Progenitor cell of endocrine pancreas (in vitro differentiated cells): ENCODE results near the gene MLH3. TPM values are rescaled to one million over a fixed set of nuclear protein-coding genes. Genes with fewer than 3 reads are reported as not detected.

Source experiments
- DNase-seq: peaks from one replicate; pipeline ENCODE4 v3.0.0; 2021; ENCODE audit warnings: low spot score; ENCODE audit not compliant: unreplicated experiment
- H3K27ac Mint-ChIP-seq: 2 replicates; pipeline ENCODE4 v1.8.0; 2021; ENCODE audit warnings: mild to moderate bottlenecking, moderate library complexity, mixed read lengths
- H3K27me3 Mint-ChIP-seq: 2 replicates; pipeline ENCODE4 v1.8.0; 2021; ENCODE audit warnings: mixed read lengths
- H3K36me3 Mint-ChIP-seq: 2 replicates; pipeline ENCODE4 v1.8.0; 2022; ENCODE audit warnings: mixed read lengths; ENCODE audit not compliant: insufficient read depth
- H3K4me1 Mint-ChIP-seq: 2 replicates; pipeline ENCODE4 v1.8.0; 2021; ENCODE audit warnings: low read depth, mixed read lengths
- H3K4me3 Mint-ChIP-seq: 2 replicates; pipeline ENCODE4 v1.8.0; 2021; ENCODE audit warnings: low read depth, mild to moderate bottlenecking, moderate library complexity, mixed read lengths
- H3K9me3 Mint-ChIP-seq: 2 replicates; pipeline ENCODE4 v1.8.0; 2021; ENCODE audit warnings: low read depth, mixed read lengths
- total RNA-seq: library from RNA; stranded (reverse); gene quantifications from 2 replicates; pipeline ENCODE4 v1.2.1, GENCODE V29; 2021
- TF ChIP-seq, protein P1 (sequence below): fragments of 200-600 bp; sonication (generic); IDR thresholded peaks from one replicate; pipeline ENCODE4 v1.5.0; 2021; ENCODE audit warnings: antibody characterized with exemption, mild to moderate bottlenecking; ENCODE audit not compliant: unreplicated experiment

Gene MLH3
- total RNA-seq, 1 donor from 2014 or later, result 30.8 TPM

DNA sequence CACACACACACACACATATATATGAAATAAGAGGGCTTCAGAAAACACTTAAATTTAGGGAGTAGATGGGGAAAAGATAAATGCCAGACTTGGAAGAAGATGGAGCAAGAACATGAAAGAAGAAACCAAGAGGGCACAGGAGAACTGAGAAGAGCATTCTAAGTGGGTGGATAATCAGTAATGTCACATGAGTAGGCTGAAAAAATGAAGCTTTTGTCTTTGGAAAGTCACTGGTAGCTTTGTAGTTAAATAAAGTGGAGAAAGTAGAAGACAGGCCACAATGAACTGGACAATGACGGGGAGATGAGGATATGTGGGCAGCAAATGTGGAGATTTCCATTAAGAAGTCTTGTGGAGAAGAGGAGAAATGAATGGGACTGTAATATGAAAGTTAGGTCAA is 15.9 kb upstream of the MLH3 start:
- DNase-seq, result no peak
- Mint-ChIP-seq H3K36me3 (no peaks in the 10 kb centered on the region), H3K9me3 (no peaks in the 10 kb centered on the region), H3K27ac (no peak overlapping the region), H3K4me3 (no peak overlapping the region), H3K27me3 (no peaks in the 10 kb centered on the region), H3K4me1 (peaks cover 19% of the 10 kb centered on the region)
- TF ChIP-seq, protein P1, sequence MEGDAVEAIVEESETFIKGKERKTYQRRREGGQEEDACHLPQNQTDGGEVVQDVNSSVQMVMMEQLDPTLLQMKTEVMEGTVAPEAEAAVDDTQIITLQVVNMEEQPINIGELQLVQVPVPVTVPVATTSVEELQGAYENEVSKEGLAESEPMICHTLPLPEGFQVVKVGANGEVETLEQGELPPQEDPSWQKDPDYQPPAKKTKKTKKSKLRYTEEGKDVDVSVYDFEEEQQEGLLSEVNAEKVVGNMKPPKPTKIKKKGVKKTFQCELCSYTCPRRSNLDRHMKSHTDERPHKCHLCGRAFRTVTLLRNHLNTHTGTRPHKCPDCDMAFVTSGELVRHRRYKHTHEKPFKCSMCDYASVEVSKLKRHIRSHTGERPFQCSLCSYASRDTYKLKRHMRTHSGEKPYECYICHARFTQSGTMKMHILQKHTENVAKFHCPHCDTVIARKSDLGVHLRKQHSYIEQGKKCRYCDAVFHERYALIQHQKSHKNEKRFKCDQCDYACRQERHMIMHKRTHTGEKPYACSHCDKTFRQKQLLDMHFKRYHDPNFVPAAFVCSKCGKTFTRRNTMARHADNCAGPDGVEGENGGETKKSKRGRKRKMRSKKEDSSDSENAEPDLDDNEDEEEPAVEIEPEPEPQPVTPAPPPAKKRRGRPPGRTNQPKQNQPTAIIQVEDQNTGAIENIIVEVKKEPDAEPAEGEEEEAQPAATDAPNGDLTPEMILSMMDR, result no peak

DNA sequence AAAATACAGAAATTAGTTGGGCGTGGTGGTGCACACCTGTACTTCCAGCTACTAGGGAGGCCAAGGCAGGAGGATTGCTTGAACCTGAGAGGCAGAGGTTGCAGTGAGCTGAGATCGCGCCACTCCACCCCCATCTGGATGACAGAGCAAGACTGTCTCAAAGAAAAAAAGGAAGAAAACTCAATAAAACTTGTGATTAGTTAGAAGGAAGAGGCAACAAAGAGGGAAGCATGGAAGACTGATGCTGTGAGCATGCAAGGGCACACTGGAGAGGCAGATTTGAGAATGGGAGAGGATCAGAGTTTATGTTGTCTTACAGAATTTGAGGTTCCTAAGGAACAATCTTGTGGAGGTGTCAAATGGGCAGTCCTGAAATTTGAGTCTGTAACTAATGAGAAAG is 15.4 kb upstream of the MLH3 start:
- Mint-ChIP-seq H3K36me3 (no peaks in the 10 kb centered on the region), H3K4me1 (peaks cover 19% of the 10 kb centered on the region), H3K9me3 (no peaks in the 10 kb centered on the region), H3K4me3 (no peak overlapping the region), H3K27me3 (no peaks in the 10 kb centered on the region), H3K27ac (no peak overlapping the region)
- DNase-seq, result no peak
- TF ChIP-seq, protein P1, result no peak

DNA sequence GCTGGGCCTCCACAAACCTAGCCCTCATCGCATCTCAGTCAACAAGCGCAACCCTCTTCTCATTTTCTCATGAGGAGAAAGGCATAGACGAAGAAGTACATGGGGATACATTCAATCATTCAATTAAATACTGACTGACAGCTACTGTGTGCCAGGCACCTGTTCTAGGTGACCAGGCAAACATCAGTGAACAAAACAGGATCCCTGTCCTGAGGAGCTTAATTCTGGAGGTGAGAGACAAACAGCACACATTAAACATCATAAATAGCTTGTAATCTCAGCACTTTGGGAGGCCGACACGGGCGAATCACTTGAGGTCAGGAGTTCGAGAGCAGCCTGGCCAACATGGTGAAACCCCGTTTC is 12.9 kb upstream of the MLH3 start:
- H3K4me3 Mint-ChIP-seq, result peak overlapping the region; percentile 97
- H3K9me3 Mint-ChIP-seq, result no peaks in the 10 kb centered on the region
- TF ChIP-seq, protein P1, result no peak
- H3K4me1 Mint-ChIP-seq, result peaks cover 10% of the 10 kb centered on the region
- H3K27me3 Mint-ChIP-seq, result no peaks in the 10 kb centered on the region
- peak overlapping the region; percentile 81 for H3K27ac Mint-ChIP-seq
- peaks cover 13% of the 10 kb centered on the region for H3K36me3 Mint-ChIP-seq
- no peak for DNase-seq

DNA sequence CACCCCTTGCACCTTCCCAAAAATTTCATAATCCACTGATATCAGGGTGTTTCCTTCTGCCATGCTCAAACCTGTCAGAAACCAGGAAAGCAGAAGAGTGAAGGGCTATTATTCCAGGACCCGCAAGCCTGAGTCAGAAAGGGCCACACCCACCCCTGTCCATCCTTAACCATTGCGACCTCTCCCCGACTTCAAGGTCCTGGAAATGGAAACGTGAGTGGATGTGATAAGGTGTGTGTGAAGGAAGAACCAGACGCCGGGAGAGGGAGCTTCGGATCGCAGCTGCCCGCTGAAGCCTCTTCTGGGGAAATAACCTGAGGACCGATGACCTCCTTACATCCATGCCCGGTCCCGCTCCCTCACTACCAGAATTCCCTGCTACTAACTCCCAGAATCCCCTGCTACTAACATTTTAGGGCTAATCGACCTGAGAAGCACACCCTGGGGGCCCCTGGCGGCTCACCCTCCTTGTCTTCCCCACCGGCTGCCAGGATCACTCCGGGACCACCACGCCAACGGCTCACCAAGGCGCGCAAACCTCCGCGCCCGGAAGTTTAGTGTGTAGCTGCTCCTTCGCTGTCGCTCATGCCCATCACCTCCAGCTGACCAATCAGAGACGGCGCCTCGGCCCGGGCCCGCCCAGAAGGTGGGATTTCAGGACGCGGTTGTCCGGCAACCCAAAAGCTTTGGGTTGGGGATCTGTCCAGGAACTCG is 12.4 kb upstream of the MLH3 start, which contains the start of gene ACYP1:
TSS of gene ACYP1 (minus strand) at position 534 of the 714 bp plus-strand sequence. CDS start at position 63, 471 bp downstream.
- Mint-ChIP-seq H3K27me3 (no peaks in the 10 kb centered on the region), H3K9me3 (no peaks in the 10 kb centered on the region), H3K36me3 (peaks cover 14% of the 10 kb centered on the region), H3K4me1 (peaks cover 11% of the 10 kb centered on the region), H3K27ac (peak within 1 kb of the TSS; percentile 81), H3K4me3 (peak within 1 kb of the TSS; percentile 97)
- DNase-seq, result peak; percentile 86
- TF ChIP-seq, protein P1, result no peak

DNA sequence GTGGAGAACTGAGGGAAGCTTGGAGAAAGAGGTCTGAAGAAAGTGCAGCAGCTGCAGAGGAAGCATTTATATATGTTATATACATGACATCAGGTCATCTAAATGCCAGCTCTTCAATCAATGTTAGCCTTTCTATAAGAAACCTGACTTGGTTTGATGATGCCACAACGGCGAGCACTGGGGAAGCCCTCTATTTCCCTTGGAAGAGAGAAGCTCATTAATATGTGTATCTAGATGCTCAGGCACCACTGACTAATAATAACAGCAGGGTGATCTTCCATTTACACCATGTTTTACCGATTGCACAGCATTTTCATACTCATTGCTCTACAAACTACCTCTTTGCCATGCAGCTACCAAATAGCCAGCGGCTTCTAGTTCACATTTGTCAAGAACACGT is 11.7 kb upstream of the MLH3 start:
- no peak for DNase-seq
- TF ChIP-seq, protein P1, result no peak
- Mint-ChIP-seq H3K36me3 (peaks cover 15% of the 10 kb centered on the region), H3K27me3 (no peaks in the 10 kb centered on the region), H3K4me1 (peaks cover 12% of the 10 kb centered on the region), H3K27ac (no peak overlapping the region), H3K9me3 (no peaks in the 10 kb centered on the region), H3K4me3 (peak overlapping the region; percentile 97)
